CD4-positive, alpha-beta T cell treated with Interleukin-21 for 1 hour (primary cell): ENCODE data around the gene COBL.

Experiments
- DNase-seq: peaks from one replicate; pipeline ENCODE4 v3.0.0-alpha.2; 2020

COBL gene

DNA sequence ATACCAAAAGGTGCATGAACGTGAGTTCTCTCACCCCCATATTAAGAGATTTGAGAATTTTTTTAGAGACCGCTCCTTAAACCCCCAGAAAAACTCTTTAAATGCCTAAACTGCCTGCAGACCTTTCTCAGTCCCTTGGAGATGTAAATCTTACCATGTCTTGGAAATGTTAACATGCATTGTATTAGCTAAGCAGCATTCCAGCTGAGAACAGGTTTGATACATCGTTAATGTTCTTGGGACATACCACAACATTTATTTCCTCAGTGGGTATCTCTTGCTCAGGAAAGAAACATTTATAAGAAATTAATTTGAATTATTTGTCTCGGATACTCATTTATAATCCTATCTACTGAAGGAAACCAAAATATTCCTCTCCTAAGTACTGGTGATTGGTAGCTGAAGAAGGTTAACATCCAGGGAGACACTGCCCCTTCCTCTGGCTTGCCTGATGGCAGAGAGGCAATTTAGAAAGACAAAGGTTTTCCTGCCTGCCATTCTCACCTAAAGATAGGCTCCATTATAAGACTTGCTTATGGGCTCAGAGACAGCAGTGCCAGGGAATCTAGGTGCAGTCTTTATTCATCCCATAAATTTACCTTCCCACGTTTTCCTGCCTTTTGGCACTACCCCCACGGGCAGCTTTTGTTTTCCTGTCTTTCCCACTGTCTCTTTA is 141.2 kb downstream of the COBL start:
- DNase-seq: no peak

DNA sequence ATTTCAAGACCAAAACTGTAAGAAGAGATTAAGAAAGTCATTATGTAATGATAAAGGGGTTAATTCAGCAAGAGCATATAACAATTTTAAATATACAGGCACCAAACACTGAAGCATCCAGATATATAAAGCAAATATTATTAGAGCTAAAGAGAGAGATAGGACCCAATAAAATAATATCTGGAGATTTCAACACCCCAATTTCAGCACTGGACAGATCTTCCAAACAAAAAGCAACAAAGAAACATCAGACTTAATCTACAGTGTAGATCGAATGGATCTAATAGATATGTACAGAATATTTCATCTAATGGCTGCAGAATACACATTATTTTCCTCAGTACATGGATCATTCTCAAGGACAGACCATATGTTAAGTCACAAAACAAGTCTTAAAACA is 151.3 kb downstream of the COBL start:
- no peak for DNase-seq

DNA sequence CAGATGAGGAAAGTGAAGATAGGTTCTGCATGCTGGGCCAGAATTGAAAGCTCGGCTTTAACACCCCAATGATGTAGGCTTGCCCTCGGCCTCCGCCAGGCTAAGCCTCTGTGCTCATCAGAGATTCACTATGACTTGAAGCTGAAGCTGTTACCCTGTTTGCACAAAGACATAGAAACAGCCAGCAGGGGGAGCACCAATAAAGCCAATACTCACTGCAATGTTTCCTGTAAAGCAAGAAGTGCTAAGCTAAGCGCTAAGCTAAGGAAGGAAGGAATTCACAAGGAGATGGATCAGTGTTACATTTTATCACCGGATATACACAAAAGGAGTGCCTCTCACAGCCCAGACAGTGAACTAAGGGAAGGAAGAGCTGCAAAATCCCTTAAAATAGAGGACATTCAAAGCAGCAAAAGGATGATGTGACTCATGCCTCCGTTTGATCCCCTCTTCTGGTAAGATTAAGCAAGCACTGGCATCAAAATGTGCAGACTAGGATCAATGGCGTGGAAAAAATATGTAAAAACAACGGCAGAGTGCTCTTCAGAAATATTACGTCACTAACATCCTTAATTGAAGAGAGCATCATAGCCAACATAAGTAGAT is 153.8 kb downstream of the COBL start:
- DNase-seq: peak; percentile 62

DNA sequence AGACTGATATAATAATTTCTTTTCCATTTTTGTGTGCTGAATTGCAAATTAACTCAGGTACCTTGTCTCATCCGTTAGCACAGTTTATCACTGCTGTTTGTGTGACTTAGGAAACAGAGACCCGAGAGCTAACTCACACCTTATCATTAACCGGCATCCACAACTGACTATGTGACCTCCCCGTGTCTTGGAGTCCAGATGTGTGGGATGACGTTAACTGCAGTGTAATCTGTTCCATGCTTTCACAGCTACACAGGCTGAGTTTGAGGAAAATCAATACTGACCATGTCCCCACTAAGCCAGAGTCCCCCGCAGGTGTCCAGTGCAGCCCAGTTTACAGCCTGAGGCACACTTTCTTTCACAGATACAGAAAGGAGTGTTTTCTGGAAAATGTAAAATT is 154.7 kb downstream of the COBL start:
- DNase-seq: no peak

DNA sequence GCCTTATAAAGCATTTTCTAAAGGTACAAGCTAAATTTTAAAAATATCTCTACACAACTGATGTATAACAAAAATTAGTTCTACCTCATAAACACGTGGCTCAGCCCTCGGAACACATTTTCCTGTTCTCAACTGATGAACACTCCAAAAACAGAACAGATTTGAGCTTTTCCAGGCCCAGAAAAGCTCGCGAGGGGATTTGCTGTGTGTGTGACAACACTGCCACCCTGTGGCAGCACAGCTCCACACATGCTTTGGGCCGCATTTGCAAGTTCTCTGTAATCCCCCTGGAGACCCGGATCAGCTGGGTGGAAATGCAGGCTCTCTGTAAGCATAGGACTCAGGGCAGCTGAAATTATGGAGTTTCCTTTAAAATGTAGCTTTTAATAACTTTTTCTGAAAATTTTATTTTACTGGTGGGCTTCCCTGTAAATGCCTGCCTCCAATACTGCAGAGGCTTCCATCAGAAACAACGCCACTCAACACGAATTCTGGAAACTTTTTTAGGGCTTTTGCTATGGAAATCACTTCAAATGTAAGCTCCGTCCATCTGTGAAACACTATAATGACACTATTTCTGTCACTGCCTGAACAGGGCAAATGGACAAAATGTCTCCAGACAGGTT is 155.5 kb downstream of the COBL start:
- peak; percentile 54 for DNase-seq

DNA sequence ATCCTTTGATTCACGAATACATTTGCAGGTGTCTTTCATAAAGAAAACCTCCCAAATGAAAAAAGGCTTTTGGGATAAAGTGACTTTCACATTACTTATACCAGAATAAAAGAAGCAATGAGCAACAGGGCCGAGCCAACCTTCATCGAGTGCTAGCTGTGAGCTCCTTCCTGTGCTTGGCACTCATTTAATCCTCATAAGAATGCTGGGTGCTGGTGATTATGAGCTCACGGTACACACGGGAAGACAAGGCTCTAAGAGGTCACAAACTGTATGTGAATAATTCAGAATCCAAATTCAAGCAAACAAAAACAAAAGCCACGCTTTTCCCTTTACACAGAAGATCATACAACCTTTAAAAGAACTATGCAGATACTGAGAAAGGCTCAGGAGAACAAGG is 156.2 kb downstream of the COBL start:
- no peak for DNase-seq

DNA sequence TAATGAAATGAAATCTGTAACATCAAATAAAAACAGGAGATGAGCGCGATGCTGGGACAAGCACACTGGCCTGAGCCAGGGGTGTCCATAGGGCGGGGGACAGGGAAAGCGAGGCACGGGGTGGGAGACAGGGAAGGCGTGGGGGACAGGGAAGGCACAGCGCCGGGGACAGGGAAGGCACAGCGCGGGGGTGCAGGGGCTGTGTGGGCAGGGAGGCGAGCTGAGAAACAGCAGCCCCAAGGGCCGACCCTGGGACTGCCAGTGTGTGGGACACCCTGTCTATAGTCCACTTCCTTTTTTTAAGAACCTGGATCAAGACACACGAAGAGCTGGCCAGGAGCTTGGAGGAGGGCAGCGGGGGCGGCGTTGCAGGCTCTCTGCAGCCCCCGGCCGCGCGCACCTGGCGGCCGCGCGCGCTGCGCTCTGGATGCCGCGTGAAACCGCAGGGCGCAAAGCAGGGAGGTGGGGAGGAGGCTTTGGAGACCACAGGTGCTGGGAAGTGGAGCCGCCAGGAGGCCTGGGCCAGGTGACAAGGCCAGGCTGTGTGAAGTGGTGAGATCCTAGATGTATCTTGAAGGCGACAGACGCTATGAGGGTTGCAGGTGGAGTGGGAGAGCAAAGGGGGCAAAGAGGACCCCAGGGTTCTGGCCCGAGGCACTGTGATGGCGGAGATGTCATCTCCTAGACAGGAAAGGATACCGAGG is 157.7 kb downstream of the COBL start:
- DNase-seq: no peak

DNA sequence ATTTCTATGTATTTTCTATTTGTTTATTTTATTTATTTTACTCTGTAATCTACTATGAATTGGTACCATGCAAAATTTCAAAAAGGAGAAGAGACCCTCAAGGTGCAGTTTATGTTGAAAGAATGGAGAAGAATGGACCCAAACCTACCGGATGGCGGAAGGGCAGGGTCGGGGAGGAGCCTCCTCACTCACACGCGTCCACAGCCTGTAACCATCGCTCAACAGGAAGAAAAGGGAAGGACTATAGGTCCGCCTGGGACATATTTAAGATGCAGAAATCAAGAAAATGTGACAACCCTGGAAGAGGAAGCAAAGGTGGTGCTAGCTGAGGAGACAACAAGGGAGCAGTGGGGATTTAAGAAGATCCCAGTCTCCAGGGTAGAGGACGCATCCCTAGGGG is 158.4 kb downstream of the COBL start:
- no peak for DNase-seq

DNA sequence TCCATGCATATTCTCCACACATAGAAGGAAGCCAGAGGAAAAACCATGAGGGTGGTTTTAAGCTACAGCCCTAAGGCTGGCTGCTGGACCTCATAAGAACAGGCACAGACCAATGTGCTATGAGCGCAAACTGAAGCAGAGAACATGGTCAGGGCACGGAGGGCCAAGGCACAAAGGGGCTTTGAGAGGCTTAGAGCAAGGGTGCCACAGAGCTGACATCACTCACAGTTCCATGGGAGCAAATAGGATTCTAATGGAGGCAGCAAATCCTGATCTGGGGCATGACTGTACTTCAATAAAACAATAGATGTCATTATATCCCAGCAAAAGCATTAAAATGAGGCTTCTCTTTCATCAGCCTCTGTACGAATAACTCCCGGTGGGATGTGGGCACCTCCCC is 162.4 kb downstream of the COBL start:
- DNase-seq: no peak

DNA sequence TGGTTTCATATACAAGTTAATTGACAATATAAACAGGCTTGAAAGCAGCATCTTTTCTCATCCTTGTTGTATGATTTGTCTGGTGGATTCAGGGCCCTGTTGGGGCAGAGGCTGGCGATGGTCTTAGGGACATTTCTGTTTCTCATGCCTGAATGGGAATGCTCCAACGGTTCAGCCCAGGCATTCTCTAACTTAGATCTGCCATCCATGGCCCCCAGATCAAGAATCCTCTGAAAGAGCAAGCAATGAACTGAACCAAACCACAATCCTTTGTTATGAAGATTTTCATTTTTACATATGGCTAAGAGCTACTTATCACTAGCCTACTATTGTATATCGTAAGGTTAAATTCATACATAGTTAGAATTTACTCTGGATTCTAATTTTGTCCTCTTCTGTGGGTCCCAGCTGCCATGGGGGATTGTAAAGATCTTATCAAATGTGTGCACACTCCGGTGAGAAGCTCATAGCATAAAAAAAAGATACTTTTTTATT is 163.9 kb downstream of the COBL start:
- no peak for DNase-seq

DNA sequence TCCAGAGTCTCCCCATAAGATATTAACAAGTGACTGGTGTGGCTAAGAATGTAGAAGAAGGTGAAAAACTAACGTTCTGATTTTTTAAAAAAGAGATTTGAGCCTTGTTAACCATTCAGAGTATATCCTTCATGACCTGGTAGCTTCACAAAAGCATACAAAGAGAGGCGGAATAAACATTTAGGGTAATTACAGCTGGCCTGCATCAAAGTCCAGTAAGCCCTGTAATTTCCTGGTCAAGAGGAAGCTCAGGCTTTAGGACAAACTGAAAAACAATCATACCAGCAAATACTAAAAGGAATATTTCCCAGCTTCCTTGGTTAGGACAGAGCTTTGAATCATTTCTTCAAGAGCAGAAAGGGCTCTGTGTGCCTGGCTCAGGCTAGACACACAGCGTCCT is 165.2 kb downstream of the COBL start:
- DNase-seq: no peak

DNA sequence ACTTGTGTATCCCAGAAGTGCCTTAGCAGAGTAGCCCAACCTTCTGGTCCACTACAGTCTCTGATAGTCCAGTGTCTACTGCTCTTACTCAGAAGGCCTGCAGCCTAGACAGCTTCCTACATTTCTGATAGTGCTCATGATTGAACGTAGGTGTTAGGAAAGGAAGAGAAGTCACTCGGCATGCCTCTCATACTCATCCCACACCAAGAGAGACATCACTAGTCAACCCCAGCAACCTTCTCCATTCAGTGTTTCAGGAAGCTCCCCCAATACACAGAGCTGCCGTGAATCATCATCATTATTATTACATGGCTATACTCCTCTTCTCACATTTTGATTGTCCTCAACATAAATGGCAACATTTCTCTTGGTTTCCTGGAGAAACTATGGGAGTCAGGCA is 166.4 kb downstream of the COBL start:
- no peak for DNase-seq

DNA sequence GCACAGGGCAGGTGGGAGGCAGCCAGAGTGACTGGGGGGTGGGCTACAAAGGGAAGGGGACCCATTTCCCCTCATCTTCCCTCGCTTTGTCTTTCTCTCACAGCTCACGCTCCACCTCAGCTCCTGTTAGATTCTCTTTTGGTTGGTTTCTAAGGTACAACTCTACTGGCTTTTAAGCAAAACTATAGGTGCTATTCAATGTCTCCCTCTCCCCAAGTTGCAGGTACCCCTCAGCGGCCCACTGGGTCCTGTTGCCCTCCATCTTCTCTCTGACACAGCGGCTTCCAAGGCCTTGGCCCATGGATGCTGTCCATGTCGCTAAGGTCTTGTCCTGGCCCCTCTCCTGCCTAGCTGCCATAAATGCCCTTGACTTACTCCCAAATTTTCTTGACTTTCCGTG is 168.4 kb downstream of the COBL start:
- no peak for DNase-seq

DNA sequence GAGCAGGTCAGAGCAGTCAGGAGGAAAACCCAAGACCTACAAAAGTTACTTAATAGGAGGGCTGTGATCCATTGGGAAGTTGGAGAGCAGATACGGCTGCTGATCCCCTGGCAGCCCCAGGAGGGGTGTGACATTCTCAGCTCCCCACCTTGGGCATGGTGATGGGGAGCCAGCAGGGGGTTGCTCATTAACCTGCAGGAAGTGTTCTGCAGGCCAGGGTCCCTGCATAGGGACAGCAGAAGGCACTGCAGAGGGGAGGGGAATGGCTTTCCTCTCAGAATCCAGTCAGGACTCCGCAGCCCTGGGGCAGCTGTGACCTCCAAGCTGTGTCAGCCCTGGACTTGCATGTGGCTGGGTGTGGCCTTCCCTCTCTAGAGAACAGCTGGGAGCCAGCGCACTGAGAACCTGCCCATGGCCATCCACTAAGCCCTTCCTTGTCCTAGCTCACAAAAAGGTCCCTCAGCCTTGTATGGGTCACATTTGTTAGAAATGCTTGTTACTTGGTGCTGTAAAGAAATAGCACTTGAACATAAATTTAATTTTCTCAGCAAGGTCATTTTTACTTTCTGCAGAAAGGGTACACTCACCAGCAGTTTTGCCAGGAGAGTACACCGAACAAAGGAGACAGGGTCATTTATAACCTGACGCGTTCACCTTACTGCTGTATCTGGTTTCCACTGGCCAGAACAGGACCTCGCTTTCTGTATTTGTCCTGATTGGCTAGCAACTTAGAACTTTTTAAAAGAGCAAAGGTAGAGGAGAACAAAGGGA is 169.6 kb downstream of the COBL start:
- DNase-seq: no peak

DNA sequence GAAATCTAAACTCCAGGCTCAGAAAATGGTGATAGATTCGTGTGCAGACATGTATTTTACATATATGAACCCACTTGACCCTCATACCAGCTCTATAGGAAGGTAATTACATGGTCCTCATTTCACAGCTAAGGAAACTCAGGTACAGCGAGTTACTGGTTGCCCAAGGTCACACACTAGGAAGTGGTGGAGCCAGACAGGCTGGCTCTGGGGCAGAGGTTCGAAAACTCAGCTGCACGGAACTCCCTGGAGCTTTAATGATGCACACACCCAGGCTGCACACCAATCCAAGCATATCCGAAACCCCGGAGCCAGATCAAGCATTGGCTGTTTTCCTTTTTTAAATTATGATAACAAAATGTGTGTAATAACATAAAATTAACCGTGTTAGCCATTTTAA is 172.4 kb downstream of the COBL start:
- DNase-seq: no peak

DNA sequence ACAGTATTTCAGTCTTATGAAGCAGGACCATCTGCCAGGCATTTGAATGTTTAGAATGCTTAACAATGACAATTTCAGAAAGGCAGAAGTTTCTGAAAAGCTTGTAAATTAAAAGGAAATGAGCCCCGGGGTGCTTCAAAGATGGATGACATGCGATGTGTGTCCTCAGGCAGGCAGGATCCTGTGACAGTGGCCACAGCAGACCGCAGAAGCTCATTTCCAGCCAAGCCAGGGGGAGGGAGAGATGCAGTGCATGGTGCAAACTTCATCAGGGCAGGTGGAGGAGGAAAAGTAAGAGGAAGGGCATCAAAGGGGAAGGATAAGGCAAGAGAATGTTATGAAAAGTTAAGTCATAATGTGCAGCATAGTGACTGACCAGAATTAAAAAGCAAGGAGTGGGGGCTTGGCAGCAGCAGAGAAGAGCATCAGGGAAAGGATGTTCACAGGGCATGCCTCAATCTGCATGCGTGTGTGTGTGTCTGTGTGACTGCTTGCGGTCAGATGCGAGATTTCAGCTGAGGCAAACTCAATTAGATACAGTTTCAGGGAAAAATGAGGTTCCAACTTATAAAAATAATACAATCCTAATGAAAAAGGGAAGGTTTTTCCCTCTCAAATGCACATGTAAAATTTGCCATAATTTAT is 173.7 kb downstream of the COBL start:
- no peak for DNase-seq

DNA sequence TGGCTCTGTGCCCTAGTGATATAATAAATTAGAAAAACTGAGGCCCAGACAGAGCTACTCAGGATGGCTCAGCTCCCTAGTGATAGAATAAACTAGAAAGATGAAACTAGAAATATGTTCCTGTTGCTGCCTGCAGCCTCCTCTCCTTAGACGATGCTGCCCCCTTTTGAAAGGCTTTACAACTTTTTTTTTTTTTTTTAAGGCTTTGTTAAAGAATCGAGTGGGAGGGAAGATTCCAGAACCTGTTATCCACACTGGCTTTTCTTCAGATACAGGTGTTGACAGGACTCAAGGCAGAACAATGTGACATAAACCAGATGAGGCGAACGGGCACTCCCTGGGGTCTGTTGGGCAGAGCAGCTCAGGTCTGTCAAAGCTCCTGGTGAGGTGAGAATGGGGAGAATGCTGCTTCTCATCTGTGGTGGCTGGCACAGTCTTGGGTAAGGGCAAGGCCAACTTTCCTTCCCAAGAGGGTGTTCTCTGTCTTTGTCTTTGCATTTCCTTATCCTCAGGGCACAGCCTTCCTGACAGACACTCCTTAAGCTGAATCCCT is 175.1 kb downstream of the COBL start:
- no peak for DNase-seq

DNA sequence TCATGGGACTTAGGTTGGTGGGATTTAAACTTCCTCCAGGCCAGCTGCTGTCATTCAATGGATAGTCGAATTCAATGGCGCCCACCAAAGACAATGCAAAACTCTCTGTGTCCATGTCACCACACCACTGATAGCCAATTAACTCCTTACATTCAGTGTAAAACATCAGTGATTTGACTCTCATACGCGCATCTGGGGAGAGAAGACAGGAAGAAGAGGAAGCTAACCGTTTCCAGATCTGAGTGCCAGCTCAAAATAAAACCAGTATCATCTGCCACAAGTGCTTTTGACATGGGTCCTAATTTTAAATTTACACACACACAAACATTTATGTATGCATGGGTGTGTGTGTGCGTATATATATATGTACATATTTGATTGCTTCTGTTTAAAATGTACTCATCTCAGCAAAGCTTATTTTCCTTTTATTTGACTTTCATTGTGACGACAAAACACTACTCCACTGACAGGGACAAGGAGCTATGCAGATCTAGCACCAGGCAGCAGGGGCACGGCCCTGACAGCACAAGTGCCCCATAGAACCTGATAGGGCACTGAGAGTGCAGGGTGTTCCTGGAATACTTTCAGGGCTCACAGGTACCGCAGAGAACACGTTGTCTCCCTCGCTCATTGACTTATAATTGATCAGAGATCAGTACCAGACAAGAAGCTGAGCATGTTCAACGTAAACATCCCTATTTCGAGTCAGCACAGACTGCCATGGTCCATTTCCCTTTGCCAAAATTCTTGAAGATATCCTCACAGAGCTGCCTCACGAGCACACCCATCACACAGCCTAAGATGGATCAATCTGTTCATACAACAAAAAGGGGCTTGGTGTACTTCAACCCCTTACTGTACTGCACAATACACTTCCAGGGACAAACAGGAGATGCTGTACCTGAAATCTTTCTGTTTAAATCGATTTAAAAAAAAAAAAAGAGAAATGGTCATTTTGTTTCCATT is 176.1 kb downstream of the COBL start:
- DNase-seq: no peak

DNA sequence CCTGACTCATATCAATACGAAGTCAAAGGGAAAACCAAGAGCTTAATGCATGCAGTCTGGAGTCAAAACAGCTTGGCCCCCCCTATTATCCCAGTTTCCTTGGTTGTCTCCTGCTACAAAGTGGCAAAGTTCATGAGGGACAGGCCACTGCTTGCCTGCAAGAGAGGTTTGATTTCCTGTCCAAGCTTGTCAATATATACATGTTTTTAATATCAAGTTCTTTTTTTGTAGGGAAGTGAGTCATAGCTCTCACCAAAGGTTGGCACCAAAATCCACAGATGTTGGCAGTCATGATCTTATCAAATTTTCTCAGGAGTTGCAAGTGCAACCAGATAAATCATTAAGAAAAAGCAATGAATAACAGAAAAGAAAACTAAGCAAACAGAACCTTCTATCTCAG is 176.8 kb downstream of the COBL start:
- DNase-seq: no peak

DNA sequence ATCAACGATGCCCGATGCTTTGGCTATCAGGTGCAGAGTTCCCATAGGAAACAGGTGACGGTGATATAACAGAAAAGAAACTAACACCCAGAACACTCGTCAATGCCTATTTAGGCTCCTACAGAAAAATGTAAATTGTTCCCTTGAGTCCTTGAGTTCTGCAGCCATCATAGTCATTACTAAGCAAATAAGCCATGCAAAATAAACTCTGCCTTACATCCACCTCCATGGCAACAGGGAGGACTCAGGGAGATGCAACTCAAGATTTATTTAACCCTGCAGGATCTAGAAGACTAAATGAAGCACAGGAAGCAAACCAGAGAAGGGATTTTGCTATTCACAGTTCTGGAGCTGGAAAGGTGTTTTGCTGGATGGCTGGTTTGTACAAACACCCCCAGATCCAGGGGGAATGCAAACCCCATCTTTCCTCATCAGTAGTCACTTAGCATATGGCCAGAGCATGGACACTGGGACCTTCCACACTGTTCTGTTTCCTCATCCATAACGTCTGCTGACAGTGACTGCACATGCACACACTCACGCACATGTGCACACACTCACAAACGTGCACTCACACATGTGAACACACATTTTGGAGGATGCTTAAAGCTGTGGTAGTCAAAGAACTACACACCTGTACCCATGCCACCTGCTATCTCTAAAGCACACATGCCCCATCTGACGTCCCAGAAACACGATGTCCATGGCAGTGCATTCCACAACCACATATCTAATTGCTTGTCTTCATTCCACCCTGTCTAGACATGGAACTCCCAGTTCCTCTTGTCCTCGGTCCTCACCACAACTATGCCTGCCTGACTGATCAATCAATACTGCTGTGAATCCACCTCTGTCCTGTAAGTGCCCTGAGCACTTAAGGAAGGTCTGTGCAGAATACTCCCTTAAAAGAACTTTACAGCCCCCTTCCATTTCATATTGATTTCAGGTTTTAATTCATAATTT is 178.2 kb downstream of the COBL start:
- no peak for DNase-seq
